WI38 (cell line): ENCODE measurements around the gene TXNDC17.

Experiments used
- H3K4me3 ChIP-seq: 2 replicates; pipeline ENCODE4 v1.5.1; 2011; ENCODE audit warnings: low read depth, mild to moderate bottlenecking, control low read depth, low read length
- TF ChIP-seq, protein P1 (sequence below): IDR thresholded peaks from 2 replicates; pipeline ENCODE4 v1.5.1; 2012; ENCODE audit warnings: low read depth, mild to moderate bottlenecking, control low read depth, low read length

TXNDC17 gene

GRCh38 chr17:6641247-6641863 is 495 bp downstream of the TXNDC17 start:
- H3K4me3 ChIP-seq: peak overlapping the region; percentile 90
- TF ChIP-seq, protein P1, sequence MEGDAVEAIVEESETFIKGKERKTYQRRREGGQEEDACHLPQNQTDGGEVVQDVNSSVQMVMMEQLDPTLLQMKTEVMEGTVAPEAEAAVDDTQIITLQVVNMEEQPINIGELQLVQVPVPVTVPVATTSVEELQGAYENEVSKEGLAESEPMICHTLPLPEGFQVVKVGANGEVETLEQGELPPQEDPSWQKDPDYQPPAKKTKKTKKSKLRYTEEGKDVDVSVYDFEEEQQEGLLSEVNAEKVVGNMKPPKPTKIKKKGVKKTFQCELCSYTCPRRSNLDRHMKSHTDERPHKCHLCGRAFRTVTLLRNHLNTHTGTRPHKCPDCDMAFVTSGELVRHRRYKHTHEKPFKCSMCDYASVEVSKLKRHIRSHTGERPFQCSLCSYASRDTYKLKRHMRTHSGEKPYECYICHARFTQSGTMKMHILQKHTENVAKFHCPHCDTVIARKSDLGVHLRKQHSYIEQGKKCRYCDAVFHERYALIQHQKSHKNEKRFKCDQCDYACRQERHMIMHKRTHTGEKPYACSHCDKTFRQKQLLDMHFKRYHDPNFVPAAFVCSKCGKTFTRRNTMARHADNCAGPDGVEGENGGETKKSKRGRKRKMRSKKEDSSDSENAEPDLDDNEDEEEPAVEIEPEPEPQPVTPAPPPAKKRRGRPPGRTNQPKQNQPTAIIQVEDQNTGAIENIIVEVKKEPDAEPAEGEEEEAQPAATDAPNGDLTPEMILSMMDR: no peak

GRCh38 chr17:6642592-6642991 is 1.7 kb downstream of the TXNDC17 start:
- no peak overlapping the region for H3K4me3 ChIP-seq
- TF ChIP-seq, protein P1: no peak

DNA sequence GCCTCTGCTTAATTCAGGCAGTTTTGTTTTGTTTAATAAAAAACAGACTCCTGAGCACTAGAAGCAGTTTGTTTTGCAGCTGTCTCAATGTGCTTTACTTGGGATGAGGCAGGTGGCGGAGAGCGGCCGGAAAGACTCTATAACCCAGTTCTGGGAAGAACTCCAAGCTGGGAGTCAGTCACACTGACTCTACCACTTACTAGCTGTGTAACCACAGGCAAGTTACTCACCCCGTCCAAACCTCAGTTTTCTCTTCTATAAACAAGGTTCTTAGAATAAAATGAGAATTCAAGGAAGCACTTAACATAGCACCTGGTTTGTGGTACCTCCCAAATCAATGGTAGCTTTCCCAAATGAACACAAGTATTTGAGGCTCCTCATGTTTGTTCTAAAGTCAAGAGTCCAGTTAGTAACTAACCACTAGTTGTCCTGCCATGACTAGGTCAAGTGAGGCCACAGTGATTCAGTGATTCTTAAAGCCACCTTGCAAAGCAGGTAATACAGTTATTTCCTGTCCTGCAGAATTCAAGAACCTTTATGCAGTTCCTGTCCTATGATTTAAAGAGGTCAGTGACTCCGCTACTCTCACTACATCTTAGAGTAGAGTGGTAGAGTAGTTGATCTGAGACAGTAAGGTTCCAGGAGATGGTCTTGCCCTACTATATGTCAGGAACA is 2.7 kb downstream of the TXNDC17 start:
- no peak overlapping the region for H3K4me3 ChIP-seq
- TF ChIP-seq, protein P1: no peak

DNA sequence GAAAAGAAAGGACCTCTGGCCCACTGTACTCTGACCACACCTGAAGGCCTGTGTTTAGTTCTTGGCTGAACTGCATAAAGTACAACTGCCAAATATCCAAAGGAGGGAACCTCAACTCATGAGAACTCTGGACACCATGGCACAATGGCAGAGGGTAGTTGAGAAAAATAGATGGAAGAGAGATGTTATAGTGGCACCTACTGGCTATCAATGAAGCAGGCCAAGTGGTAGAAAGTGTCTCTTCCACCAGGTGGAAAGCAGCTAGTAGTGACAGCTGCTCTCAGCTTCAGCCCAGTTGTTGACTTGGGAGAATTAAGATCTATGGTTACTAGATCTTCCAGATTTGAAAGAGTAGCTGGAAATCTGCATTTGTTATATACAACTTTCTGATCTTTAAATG is 7.3 kb downstream of the TXNDC17 start:
- no peak overlapping the region for H3K4me3 ChIP-seq

GRCh38 chr17:6651354-6651918 is 10.6 kb downstream of the TXNDC17 start, which contains the start of the genes C17orf100 and MED31:
Gene C17orf100 (plus strand): TSS chr17:6651762. CDS start chr17:6651914, 152 bp downstream.
Gene MED31 (minus strand): TSS chr17:6651605. CDS start chr17:6651528, 77 bp downstream.
- peak within 1 kb of the TSS; percentile 88 for H3K4me3 ChIP-seq
- TF ChIP-seq, protein P1: no peak

More for the DNA sequence above, 7.3 kb downstream of the TXNDC17 start:
- TF ChIP-seq, protein P1: no peak

GRCh38 chr17:6651919-6652452 is 11.1 kb downstream of the TXNDC17 start:
- peak overlapping the region; percentile 88 for H3K4me3 ChIP-seq
- TF ChIP-seq, protein P1: no peak
